Astrocyte of the cerebellum (primary cell): ENCODE results near the gene LRRC15.

Source experiments
- DNase-seq: peaks from one replicate; pipeline ENCODE4 v3.0.0-alpha.2; 2011; ENCODE audit warnings: low read depth
- H3K4me3 ChIP-seq: 2 replicates; pipeline ENCODE4 v1.5.1; 2011; ENCODE audit warnings: mild to moderate bottlenecking, low read depth, low read length, moderate library complexity
- in situ Hi-C: cut with HindIII; loops from 2 replicates; pipeline ENCODE4 v1.10.0; 2017; ENCODE audit warnings: low sequenced_read_pairs
- TF ChIP-seq, protein P1 (sequence below): IDR thresholded peaks from 2 replicates; pipeline ENCODE4 v1.5.1; 2012; ENCODE audit warnings: low read length, low read depth, moderate library complexity, mild to moderate bottlenecking; ENCODE audit errors: missing control alignments

LRRC15 gene

DNA sequence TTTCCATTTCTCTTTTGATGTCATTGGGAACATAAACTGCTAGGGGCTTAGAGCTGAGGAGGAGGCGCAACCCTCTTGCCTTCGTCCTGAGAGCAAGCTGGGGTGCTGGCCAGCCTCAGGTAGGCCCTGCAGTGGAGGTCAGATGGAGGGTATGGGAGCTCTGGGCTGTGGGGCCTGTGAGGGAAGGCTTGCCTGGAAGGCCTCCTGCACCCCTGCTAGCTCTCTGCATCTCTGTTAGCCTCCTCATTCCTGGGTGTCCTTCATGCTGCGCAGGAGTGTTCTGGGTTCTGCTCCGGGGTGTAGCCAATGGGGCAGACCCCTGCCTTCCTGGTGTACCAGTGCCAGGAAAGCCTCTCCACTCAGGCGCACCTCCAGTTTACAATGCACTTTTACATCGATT, 17.7 kb upstream of the LRRC15 start:
- H3K4me3 ChIP-seq: no peak overlapping the region
- in situ Hi-C loops: no loop called here
- TF ChIP-seq, protein P1, sequence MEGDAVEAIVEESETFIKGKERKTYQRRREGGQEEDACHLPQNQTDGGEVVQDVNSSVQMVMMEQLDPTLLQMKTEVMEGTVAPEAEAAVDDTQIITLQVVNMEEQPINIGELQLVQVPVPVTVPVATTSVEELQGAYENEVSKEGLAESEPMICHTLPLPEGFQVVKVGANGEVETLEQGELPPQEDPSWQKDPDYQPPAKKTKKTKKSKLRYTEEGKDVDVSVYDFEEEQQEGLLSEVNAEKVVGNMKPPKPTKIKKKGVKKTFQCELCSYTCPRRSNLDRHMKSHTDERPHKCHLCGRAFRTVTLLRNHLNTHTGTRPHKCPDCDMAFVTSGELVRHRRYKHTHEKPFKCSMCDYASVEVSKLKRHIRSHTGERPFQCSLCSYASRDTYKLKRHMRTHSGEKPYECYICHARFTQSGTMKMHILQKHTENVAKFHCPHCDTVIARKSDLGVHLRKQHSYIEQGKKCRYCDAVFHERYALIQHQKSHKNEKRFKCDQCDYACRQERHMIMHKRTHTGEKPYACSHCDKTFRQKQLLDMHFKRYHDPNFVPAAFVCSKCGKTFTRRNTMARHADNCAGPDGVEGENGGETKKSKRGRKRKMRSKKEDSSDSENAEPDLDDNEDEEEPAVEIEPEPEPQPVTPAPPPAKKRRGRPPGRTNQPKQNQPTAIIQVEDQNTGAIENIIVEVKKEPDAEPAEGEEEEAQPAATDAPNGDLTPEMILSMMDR: no peak
- DNase-seq: no peak

DNA sequence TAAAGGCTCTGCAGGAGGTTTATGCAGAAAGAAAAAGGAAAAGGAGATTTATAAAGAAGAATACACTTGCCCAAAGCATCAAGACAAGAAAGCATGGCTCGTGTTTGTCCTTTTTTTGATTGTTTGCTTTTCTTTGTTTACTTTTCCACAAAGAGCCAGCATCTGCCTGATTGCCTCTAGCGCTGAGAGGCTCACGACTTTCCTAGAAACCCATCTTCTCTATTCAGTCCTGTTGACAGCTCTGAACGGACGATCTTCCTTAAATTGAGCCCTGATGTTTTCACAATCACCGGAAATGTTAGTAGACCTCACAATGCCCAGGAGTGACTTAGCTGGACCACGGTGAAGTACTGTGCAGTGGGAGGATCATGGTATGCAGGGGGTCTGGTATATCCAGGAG, 17.1 kb upstream of the LRRC15 start:
- no peak for DNase-seq
- in situ Hi-C loops: no loop called here
- TF ChIP-seq, protein P1: no peak
- H3K4me3 ChIP-seq: no peak overlapping the region

DNA sequence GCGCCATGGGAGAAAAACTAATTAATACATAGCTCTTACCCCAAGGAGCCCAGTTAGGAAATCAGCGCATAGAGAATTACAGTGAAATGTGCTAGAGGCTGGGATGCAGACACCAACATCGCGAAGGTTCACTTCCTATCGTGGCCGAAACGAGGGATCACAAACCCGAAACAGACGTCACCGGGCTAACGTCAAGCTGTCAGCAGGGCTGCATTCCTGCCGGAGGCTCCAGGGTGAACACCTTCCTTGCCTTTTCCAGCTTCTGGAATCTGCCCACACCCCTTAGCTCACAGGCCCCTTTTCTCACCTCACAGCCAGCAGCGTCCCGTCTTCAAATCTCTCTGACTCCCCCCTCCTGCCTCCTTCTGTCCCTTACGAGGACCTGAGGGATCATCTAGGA, 16.5 kb upstream of the LRRC15 start:
- in situ Hi-C loops: no loop called here
- TF ChIP-seq, protein P1: no peak
- no peak for DNase-seq
- H3K4me3 ChIP-seq: no peak overlapping the region

DNA sequence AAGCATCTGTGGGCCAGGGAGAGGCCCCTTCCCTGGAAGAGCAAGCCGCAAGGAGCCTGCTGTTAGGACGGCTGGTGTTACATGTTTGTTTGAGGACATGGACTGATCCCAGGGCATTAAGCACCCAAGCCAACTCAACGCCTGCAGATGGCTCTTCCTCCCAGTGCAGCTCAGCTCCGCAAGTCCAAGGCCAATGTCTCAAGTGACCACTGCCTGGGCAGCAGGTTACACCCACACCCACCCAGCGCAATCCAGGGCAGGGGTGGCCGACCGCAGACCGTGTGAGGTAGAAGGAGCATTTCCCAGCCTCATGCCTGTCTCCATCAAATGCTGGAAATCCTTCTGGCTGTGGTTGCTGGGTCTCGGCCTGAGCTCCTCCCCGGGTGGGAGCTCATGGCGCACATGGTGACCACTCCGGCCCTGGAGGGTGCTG, 15.0 kb upstream of the LRRC15 start:
- TF ChIP-seq, protein P1: no peak
- no peak for DNase-seq
- in situ Hi-C loops: no loop called here
- H3K4me3 ChIP-seq: no peak overlapping the region

DNA sequence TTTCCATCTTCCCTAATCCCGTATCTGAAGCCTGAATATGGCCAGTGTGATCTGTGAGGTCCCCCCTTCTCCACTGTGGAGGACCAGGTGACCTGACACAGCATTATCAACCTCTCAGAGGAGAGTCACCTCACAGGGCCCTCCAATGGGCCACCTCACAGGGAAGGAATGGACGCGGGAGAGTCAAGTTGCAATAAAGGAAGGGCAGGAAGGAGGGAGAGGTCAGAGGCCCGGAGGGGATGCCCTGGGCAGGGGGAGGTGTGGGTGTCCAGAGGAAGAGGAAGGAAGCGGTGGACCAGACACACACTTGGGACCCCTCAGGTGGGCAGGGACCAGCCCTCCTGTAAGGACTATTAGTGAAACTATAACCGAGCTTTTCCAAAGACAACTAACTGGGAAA, 14.6 kb upstream of the LRRC15 start:
- in situ Hi-C loops: no loop called here
- no peak for DNase-seq
- H3K4me3 ChIP-seq: no peak overlapping the region
- TF ChIP-seq, protein P1: no peak

DNA sequence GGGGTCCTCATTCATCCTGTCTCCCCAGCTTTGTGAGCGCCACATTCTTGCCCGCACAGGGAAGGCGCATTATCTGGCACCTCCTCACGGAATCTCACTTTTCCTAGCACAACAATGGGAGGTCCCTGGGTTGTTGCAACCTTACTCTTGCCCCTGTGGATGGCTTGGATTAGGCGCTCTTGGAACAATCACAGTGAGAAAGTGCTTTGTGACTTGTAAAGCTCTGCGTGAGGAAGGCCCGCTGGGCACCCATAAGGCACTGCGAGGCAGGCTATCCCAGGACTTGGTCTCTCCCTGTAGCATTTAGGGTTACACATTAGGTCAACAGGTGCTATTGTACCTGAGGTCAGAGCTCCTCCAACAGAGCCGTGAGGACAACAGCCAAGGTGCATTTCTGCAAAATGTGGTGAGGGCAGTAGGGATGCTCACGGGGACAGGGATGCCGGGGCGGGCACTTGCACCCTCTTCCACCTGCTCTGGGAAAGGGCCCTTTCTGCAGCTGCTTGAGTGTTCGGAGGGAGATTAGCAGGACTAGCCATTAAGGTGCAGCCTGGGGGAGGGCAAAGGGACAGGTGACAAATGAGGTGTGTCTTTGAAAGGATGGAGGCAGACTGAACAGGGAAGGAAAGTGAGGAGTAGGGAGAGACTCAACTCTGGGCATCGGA, 13.9 kb upstream of the LRRC15 start:
- in situ Hi-C loops: no loop called here
- TF ChIP-seq, protein P1: no peak
- H3K4me3 ChIP-seq: no peak overlapping the region
- DNase-seq: no peak
